K562 (cell line): Measurements from ENCODE around the gene BRWD1. TPM values are rescaled to one million over a fixed set of nuclear protein-coding genes. Genes with fewer than 3 reads are reported as not detected.
A peak's percentile ranks its signal among the peaks of the same experiment; 100 is the strongest.

Experiments
- ATAC-seq: fragments of 200-7000 bp; cut with Tn5 transposase; 3 replicates; pipeline ENCODE4 v1.9.1; 2020; ENCODE audit warnings: moderate library complexity
- BruUV-seq: library from RNA; stranded (reverse); fragments of 400-500 nt; replicated peaks from 2 replicates; lab custom pipeline; 2021; lab: Mats Ljungman, UMichigan
- CTCF ChIA-PET: fragments of 300-600 bp; formaldehyde crosslinking; extraction: SDS; loops from one replicate; lab custom pipeline; 2021; ENCODE audit warnings: low intra/inter-chr PET ratio; lab: Yijun Ruan, JAX
- POLR2A ChIA-PET: fragments of 300-600, 350-650 bp; sonication (Branson Sonifier 250); formaldehyde crosslinking; extraction: SDS; loops from one replicate; lab custom pipeline; 2021; ENCODE audit warnings: antibody characterized with exemption, inconsistent platforms; lab: Yijun Ruan, JAX
- DNase-seq, 4 experiments: peaks; one replicate each; pipeline versions ENCODE4 v3.0.0 to v3.0.0-alpha.2; 2011 to 2018; ENCODE audit warnings: low spot score in 3 of 4, mixed read lengths in 3 of 4; ENCODE audit errors: extremely low read depth in 1 of 4
- FAIRE-seq: peaks from 2 replicates; lab custom pipeline; 2011; peaks lifted over from hg19 to GRCh38; lab: Jason Lieb, UNC
- H2AFZ ChIP-seq: 2 replicates; pipeline ENCODE4 v1.6.0; 2011; ENCODE audit warnings: low read depth, low read length, control low read depth, inconsistent platforms
- H3K27ac ChIP-seq: fragments of 200-600 bp; 3 replicates; pipeline ENCODE4 v1.8.0; 2011; ENCODE audit warnings: low read depth, mild to moderate bottlenecking, control low read depth, inconsistent platforms, low read length, moderate library complexity, mixed read lengths; ENCODE audit errors: extremely low read depth
- H3K27me3 ChIP-seq, 2 experiments: fragments of 300-600 bp in 1 of 2; 2 replicates in 1 of 2; 3 replicates in 1 of 2; pipeline versions ENCODE4 v1.6.0 to v1.8.0; 2011; ENCODE audit warnings: inconsistent platforms in 2 of 2, low read length in 2 of 2, mild to moderate bottlenecking in 1 of 2, mixed read lengths in 1 of 2, moderate library complexity in 1 of 2; ENCODE audit not compliant: control insufficient read depth in 2 of 2, insufficient read depth in 2 of 2
- H3K36me3 ChIP-seq: fragments of 300-600 bp; 3 replicates; pipeline ENCODE4 v1.8.0; 2011; ENCODE audit warnings: mild to moderate bottlenecking, low read length, inconsistent platforms; ENCODE audit not compliant: control insufficient read depth, insufficient read depth
- H3K4me1 ChIP-seq, 2 experiments: fragments of 200-600 bp in 1 of 2; replicated peaks in 1 of 2; 2 replicates in 1 of 2; 3 replicates in 1 of 2; pipeline versions ENCODE4 v1.5.1 to v1.8.0; 2011; ENCODE audit warnings: inconsistent platforms in 2 of 2, low read length in 2 of 2, mild to moderate bottlenecking in 1 of 2, mixed read lengths in 1 of 2, moderate library complexity in 1 of 2; ENCODE audit not compliant: control insufficient read depth in 2 of 2, insufficient read depth in 2 of 2
- H3K4me2 ChIP-seq: 2 replicates; pipeline ENCODE4 v1.6.1; 2011; ENCODE audit warnings: low read length, control low read depth, inconsistent platforms, mixed read lengths; ENCODE audit not compliant: insufficient read depth
- H3K4me3 ChIP-seq: fragments of 200-600 bp; sonication (generic), shearing (Covaris generic); 2 replicates; pipeline ENCODE4 v1.5.1; 2016; ENCODE audit warnings: control low read depth, inconsistent platforms
- H3K79me2 ChIP-seq: fragments of 200-600 bp; 3 replicates; pipeline ENCODE4 v1.8.0; 2011; ENCODE audit warnings: low read length, inconsistent platforms; ENCODE audit not compliant: control insufficient read depth, insufficient read depth
- H3K9ac ChIP-seq, 2 experiments: 2 replicates each; pipeline versions ENCODE4 v1.6.0 to v1.6.1; 2011; ENCODE audit warnings: low read depth in 2 of 2, low read length in 2 of 2, control low read depth in 1 of 2, inconsistent platforms in 1 of 2, mild to moderate bottlenecking in 1 of 2, mixed read lengths in 1 of 2; ENCODE audit not compliant: insufficient read depth in 1 of 2
- H3K9me1 ChIP-seq: one replicate; pipeline ENCODE4 v1.6.0; 2011; ENCODE audit warnings: inconsistent platforms, mild to moderate bottlenecking, low read length, moderate library complexity; ENCODE audit not compliant: control insufficient read depth, insufficient read depth
- H3K9me3 ChIP-seq: replicated peaks from 2 replicates; pipeline ENCODE4 v1.5.1; 2011; ENCODE audit warnings: low read depth, low read length, inconsistent platforms; ENCODE audit not compliant: control insufficient read depth, insufficient read depth
- H4K20me1 ChIP-seq: replicated peaks from 2 replicates; pipeline ENCODE4 v1.6.1; 2011; ENCODE audit warnings: low read length, inconsistent platforms, mixed read lengths; ENCODE audit not compliant: control insufficient read depth, insufficient read depth
- BRD4 ChIP-seq: fragments of 200-600 bp; sonication (generic); IDR thresholded peaks from 2 replicates; pipeline ENCODE4 v1.6.1; 2017; ENCODE audit warnings: inconsistent platforms
- CBFA2T2 ChIP-seq: fragments of 450-650 bp; conservative IDR thresholded peaks from 2 replicates; pipeline ENCODE4 v1.6.1; 2017; ENCODE audit warnings: mild to moderate bottlenecking
- CBX5 ChIP-seq: IDR thresholded peaks from 2 replicates; pipeline ENCODE4 v1.6.1; 2014; ENCODE audit warnings: low read depth, borderline replicate concordance
- ETV5 ChIP-seq: sonication (generic); formaldehyde crosslinking; IDR thresholded peaks from 2 replicates; pipeline ENCODE4 v1.4.0; 2020; ENCODE audit warnings: low read depth, mild to moderate bottlenecking, missing genetic modification reagents
- FOXA3 ChIP-seq, 2 experiments: fragments of 450-650 bp in 1 of 2; sonication (generic) in 1 of 2; formaldehyde crosslinking; IDR thresholded peaks in 1 of 2; conservative IDR thresholded peaks in 1 of 2; 2 replicates each; pipeline versions ENCODE4 v1.4.0 to v1.8.0; 2020 to 2022; ENCODE audit warnings: mild to moderate bottlenecking in 2 of 2, missing genetic modification reagents in 1 of 2
- FOXK2 ChIP-seq, 2 experiments: fragments of 450-650 bp; IDR thresholded peaks in 1 of 2; conservative IDR thresholded peaks in 1 of 2; 2 replicates each; pipeline ENCODE4 v1.6.1; 2016; ENCODE audit warnings: low read depth in 2 of 2, mild to moderate bottlenecking in 1 of 2
- HMG20A ChIP-seq: fragments of 450-650 bp; formaldehyde crosslinking; conservative IDR thresholded peaks from 2 replicates; pipeline ENCODE4 v1.4.0; 2020; ENCODE audit warnings: mild to moderate bottlenecking, mixed read lengths
- HMG20B ChIP-seq: fragments of 250-450 bp; sonication (Bioruptor Pico); IDR thresholded peaks from 2 replicates; pipeline ENCODE4 v1.5.0; 2021; ENCODE audit warnings: mild to moderate bottlenecking
- MAX ChIP-seq: sonication (generic); formaldehyde crosslinking; IDR thresholded peaks from 2 replicates; pipeline ENCODE4 v1.9.0; 2022; ENCODE audit warnings: mild to moderate bottlenecking, missing genetic modification reagents
- MCM3 ChIP-seq: fragments of 450-650 bp; IDR thresholded peaks from 2 replicates; pipeline ENCODE4 v1.6.1; 2016
- MXD1 ChIP-seq: fragments of 250-450 bp; sonication (Bioruptor Pico); IDR thresholded peaks from 2 replicates; pipeline ENCODE4 v1.8.0; 2021; ENCODE audit warnings: borderline replicate concordance, mild to moderate bottlenecking, moderate library complexity; ENCODE audit not compliant: poor library complexity, severe bottlenecking
- NFE2 ChIP-seq: IDR thresholded peaks from 2 replicates; pipeline ENCODE4 v1.6.1; 2014; ENCODE audit warnings: antibody characterized with exemption, low read depth
- PHTF2 ChIP-seq: fragments of 250-450 bp; sonication (Bioruptor Pico); IDR thresholded peaks from 2 replicates; pipeline ENCODE4 v1.5.0; 2021; ENCODE audit warnings: mild to moderate bottlenecking
- RUNX1 ChIP-seq: sonication (generic); IDR thresholded peaks from 2 replicates; pipeline ENCODE4 v1.6.1; 2016; ENCODE audit warnings: antibody characterized with exemption, low read depth
- TCF7 ChIP-seq: sonication (generic); IDR thresholded peaks from 2 replicates; pipeline ENCODE4 v1.6.1; 2016; ENCODE audit warnings: antibody characterized with exemption, borderline replicate concordance
- VEZF1 ChIP-seq: fragments of 200-800 bp; sonication (Bioruptor generic); IDR thresholded peaks from 2 replicates; pipeline ENCODE4 v1.6.1; 2017; ENCODE audit warnings: missing genetic modification characterization, missing compliant biosample characterization
- ZNF436 ChIP-seq: fragments of 250-450, 450-650 bp; sonication (Bioruptor Pico); formaldehyde crosslinking; IDR thresholded peaks from 2 replicates; pipeline ENCODE4 v1.7.0; 2020; ENCODE audit warnings: mild to moderate bottlenecking
- ZNF77 ChIP-seq: fragments of 250-450 bp; sonication (Bioruptor Pico); IDR thresholded peaks from 2 replicates; pipeline ENCODE4 v1.5.0; 2020
- WGBS: fragments of 100-300 bp; shearing (Covaris generic); methylation state at CpG from one replicate; pipeline ENCODE4 v1.1.6; 2016; ENCODE audit warnings: low coverage, mixed read lengths; ENCODE audit not compliant: insufficient coverage; ENCODE audit errors: missing lambda C conversion rate; 5-methylcytosine and 5-hydroxymethylcytosine counted together
- in situ Hi-C: fragments of 300-500 bp; cut with MboI; formaldehyde crosslinking; loops from 4 replicates; pipeline ENCODE4 v1.15.0; 2018; ENCODE audit warnings: inconsistent platforms, mixed read lengths
- intact Hi-C: fragments of 100-400 bp; cut with micrococcal nuclease; formaldehyde crosslinking; loops from 2 replicates; pipeline ENCODE4 v1.14.2; 2022
- polyA plus RNA-seq, 8 experiments: library from polyadenylated mRNA; depleted of rRNA in 4 of 8; stranded (reverse) in 5 of 8; unstranded in 3 of 8; fragments of >200 nt; fragmentation: Nextera tagmentation in 2 of 8; fragmentation: Illumina TruSeq in 1 of 8; extraction: Ambion mirVana in 2 of 8; extraction: Trizol in 1 of 8; gene quantifications; 2 replicates each; pipeline versions ENCODE4 v1.2.1 to v1.2.3, GENCODE V29; 2011 to 2014; ENCODE audit warnings: inconsistent platforms in 1 of 8, missing spikeins in 1 of 8
- total RNA-seq, 7 experiments: library from RNA; depleted of rRNA in 6 of 7; stranded (reverse); fragments of >200 nt in 6 of 7; fragmentation: Illumina TruSeq in 2 of 7; extraction: Trizol in 2 of 7; gene quantifications; 2 replicates each; pipeline versions ENCODE4 v1.2.1 to v1.2.3, GENCODE V29; 2011 to 2021; ENCODE audit warnings: low replicate concordance in 1 of 7
- TF ChIP-seq, protein P1 (sequence below): sonication (generic); formaldehyde crosslinking; IDR thresholded peaks from 2 replicates; pipeline ENCODE4 v1.8.0; 2022; ENCODE audit warnings: mild to moderate bottlenecking, missing genetic modification reagents

BRWD1 gene
- total and polyA plus RNA-seq, 9 of the 15 experiments (the other 6 are each of a cell fraction or from before 2014, with no cell fraction given) = 10.1 to 60.2 (median 34.1) TPM

GRCh38 chr21:39327727-39328126 is 14.3 kb upstream of the BRWD1 start (continued):
- TF ChIP-seq NFE2 (no peak), MAX (no peak), CBX5 (no peak), VEZF1 (CRISPR knock-in tag) (no peak)
- TF ChIP-seq, all 486 proteins: peak for 0

- intact Hi-C loops = no loop called here
- Histone ChIP-seq H3K9me1 (no peaks in the 10 kb centered on the region), H2AFZ (no peak overlapping the region), H4K20me1 (no peaks in the 10 kb centered on the region), H3K36me3 (no peaks in the 10 kb centered on the region), H3K4me3 (no peak overlapping the region), H3K4me1 (peaks cover 1 to 4% of the 10 kb centered on the region in 2 experiments; a peak in 3 of 5 replicates), H3K9ac (peak overlapping the region in 1 of 2 experiments; percentile 69; a peak in 2 of 4 replicates), H3K27ac (no peak overlapping the region), H3K9me3 (no peaks in the 10 kb centered on the region), H3K27me3 (no peaks in the 10 kb centered on the region), H3K79me2 (no peaks in the 10 kb centered on the region), H3K4me2 (no peak overlapping the region)
- ATAC-seq (no peak), DNase-seq (no peak), FAIRE-seq (no peak)
- ChIA-PET CTCF (no interaction called here), POLR2A (interaction anchor here (0.6 to 3.4 kb wide), 4 partner anchors 10 to 19 kb away, joined by 3 to 21 read pairs (median 4); no protein-coding TSS in a partner anchor)
- 42% methylated on average over 7 of the region's 7 CpGs for WGBS
- in situ Hi-C loops = no loop called here
- BruUV-seq = no TSS peak
- no peak for TF ChIP-seq ZNF77 (CRISPR knock-in tag)
- TF ChIP-seq TCF7 = no peak
- no peak for TF ChIP-seq PHTF2
- TF ChIP-seq MCM3 = no peak
- no peak for TF ChIP-seq FOXK2 (conservative IDR thresholded peaks at IDR 0.05 in 1 of 2, IDR thresholded peaks at IDR 0.05 in 1 of 2; ENCODE audit: low read depth in 2 of 2)
- TF ChIP-seq ZNF436 (CRISPR knock-in tag) = no peak
- no peak for TF ChIP-seq ETV5
- no peak for TF ChIP-seq RUNX1
- no peak for TF ChIP-seq HMG20B (CRISPR knock-in tag)
- no peak for TF ChIP-seq FOXA3 (CRISPR knock-in tag; conservative IDR thresholded peaks at IDR 0.05 in 1 of 2, IDR thresholded peaks at IDR 0.05 in 1 of 2)
- TF ChIP-seq MXD1 (CRISPR knock-in tag) = no peak
- TF ChIP-seq, protein P1, sequence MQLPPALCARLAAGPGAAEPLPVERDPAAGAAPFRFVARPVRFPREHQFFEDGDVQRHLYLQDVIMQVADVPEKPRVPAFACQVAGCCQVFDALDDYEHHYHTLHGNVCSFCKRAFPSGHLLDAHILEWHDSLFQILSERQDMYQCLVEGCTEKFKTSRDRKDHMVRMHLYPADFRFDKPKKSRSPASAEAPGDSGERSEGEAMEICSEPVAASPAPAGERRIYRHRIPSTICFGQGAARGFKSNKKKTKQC = no peak
- no peak for TF ChIP-seq HMG20A
- TF ChIP-seq CBFA2T2 = no peak
- TF ChIP-seq BRD4 = no peak
These were observed 13.3 kb upstream of the BRWD1 start for GRCh38 chr21:39326607-39327307.
